Measurements from ENCODE around the gene WDFY4. TPM values are rescaled to one million over a fixed set of nuclear protein-coding genes. Genes with fewer than 3 reads are reported as not detected.

The WDFY4 gene
- total and polyA plus RNA-seq, 2 of the 4 experiments (the other 2 are of a cell fraction) = not detected

DNA sequence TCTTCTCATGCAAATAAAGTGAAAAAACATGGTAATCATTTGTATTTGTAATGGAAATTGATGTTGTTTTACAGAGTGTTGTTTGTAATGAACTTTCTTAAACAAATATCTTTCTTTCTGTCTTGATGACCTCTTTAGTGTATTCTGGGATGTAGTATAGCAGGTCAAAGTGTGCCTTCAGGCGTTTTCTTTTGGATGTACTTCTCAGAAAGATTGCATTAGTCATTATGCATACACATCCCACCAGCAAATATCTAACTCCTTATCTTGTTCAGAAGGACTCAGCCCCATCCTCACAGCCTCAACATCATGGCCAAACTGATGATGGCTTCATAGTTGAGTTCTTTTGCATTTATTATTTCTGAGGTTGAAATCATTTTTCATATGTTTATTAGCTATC is 130.3 kb downstream of the WDFY4 start:
- Histone ChIP-seq H3K14ac (replicated peaks; ENCODE audit: low read depth, low read length) (no peak overlapping the region), H2AK5ac (ENCODE audit: low read depth, low read length) (no peak overlapping the region), H3K4ac (ENCODE audit: low read depth, low read length) (no peak overlapping the region), H4K20me1 (ENCODE audit: insufficient read depth, low read length) (no peaks in the 10 kb centered on the region), H2AK9ac (replicated peaks; ENCODE audit: low read depth, low read length, poor library complexity) (no peak overlapping the region), H4K5ac (ENCODE audit: low read depth, low read length) (no peak overlapping the region), H3K27me3 (ENCODE audit: control insufficient read depth, insufficient read depth, low read length) (peaks cover 3% of the 10 kb centered on the region; the same call in 1 of the 2 replicates), H3K56ac (ENCODE audit: extremely low read depth, insufficient read depth, low read length) (no peak overlapping the region), H2BK20ac (ENCODE audit: low read depth, low read length) (no peak overlapping the region), H3K9me1 (ENCODE audit: insufficient read depth, low read length) (no peaks in the 10 kb centered on the region), H2BK15ac (ENCODE audit: low read depth, low read length) (no peak overlapping the region), H3K9me3 (ENCODE audit: control insufficient read depth, insufficient read depth, low read length) (no peaks in the 10 kb centered on the region), H3K23ac (ENCODE audit: low read depth, low read length) (no peak overlapping the region), H4K8ac (ENCODE audit: low read depth in 2 of 2, low read length in 2 of 2) (no peak overlapping the region), H3K79me1 (ENCODE audit: low read depth in 1 of 2, low read length in 2 of 2) (no peaks in the 10 kb centered on the region), H3K4me1 (ENCODE audit: control insufficient read depth, insufficient read depth, low read length) (no peaks in the 10 kb centered on the region), H3K9ac (ENCODE audit: low read depth, low read length) (no peak overlapping the region), H3K36me3 (ENCODE audit: control insufficient read depth, insufficient read depth, low read length) (no peaks in the 10 kb centered on the region), H3K4me2 (ENCODE audit: low read depth, low read length) (no peak overlapping the region), H2BK120ac (ENCODE audit: low read depth, low read length) (no peak overlapping the region), H2BK5ac (ENCODE audit: low read depth, low read length, poor library complexity, severe bottlenecking) (no peak overlapping the region), H3K27ac (ENCODE audit: insufficient read depth, low read length) (no peak overlapping the region), H4K91ac (ENCODE audit: insufficient read depth, low read depth, low read length) (no peak overlapping the region), H2AFZ (replicated peaks; ENCODE audit: low read length, poor library complexity) (no peak overlapping the region), H3K18ac (ENCODE audit: low read depth, low read length) (no peak overlapping the region), H3K4me3 (ENCODE audit: insufficient read depth, low read depth, low read length) (no peak overlapping the region)
- WGBS, 2 experiments (ENCODE audit: extremely low coverage in 2 of 2, insufficient read length in 1 of 2) = no CpG with 5 or more reads among the region's 1 CpG
- intact Hi-C loops (cut with micrococcal nuclease) = no loop called here
- TF ChIP-seq RCOR1 (IDR thresholded peaks at IDR 0.05; ENCODE audit: insufficient replicate concordance, low read length) = no peak
- POLR2A ChIA-PET (ENCODE audit: unreplicated experiment) = no interaction called here
- in situ Hi-C loops (cut with MboI; ENCODE audit: low sequenced_read_pairs) = no loop called here
- no TSS peak for BruUV-seq (replicated peaks)
- ATAC-seq (ENCODE audit: low read depth) = no peak
- dilution Hi-C loops (cut with HindIII; ENCODE audit: low sequenced_read_pairs, unreplicated experiment) = no loop called here
- CTCF ChIA-PET = no interaction called here
- DNase-seq = no peak

All from IMR-90 (cell line).